ENCODE results near the gene NRDE2. TPM values are rescaled to one million over a fixed set of nuclear protein-coding genes. Genes with fewer than 3 reads are reported as not detected.
"Not testable (repeated sequence)": the region's sequence is repeated elsewhere in the genome, so short reads cannot be mapped to it uniquely, and the experiment has no call there.

The NRDE2 gene
- total RNA-seq, 1 experiment from 2014 or later: 19.2 TPM

- CTCF ChIA-PET: no interaction called here
- TF ChIP-seq, protein P1, sequence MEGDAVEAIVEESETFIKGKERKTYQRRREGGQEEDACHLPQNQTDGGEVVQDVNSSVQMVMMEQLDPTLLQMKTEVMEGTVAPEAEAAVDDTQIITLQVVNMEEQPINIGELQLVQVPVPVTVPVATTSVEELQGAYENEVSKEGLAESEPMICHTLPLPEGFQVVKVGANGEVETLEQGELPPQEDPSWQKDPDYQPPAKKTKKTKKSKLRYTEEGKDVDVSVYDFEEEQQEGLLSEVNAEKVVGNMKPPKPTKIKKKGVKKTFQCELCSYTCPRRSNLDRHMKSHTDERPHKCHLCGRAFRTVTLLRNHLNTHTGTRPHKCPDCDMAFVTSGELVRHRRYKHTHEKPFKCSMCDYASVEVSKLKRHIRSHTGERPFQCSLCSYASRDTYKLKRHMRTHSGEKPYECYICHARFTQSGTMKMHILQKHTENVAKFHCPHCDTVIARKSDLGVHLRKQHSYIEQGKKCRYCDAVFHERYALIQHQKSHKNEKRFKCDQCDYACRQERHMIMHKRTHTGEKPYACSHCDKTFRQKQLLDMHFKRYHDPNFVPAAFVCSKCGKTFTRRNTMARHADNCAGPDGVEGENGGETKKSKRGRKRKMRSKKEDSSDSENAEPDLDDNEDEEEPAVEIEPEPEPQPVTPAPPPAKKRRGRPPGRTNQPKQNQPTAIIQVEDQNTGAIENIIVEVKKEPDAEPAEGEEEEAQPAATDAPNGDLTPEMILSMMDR (IDR thresholded peaks at IDR 0.05; ENCODE audit: unreplicated experiment): no peak
Observed at GRCh38 chr14:90242444-90242843, 89.3 kb downstream of the NRDE2 start.

DNA sequence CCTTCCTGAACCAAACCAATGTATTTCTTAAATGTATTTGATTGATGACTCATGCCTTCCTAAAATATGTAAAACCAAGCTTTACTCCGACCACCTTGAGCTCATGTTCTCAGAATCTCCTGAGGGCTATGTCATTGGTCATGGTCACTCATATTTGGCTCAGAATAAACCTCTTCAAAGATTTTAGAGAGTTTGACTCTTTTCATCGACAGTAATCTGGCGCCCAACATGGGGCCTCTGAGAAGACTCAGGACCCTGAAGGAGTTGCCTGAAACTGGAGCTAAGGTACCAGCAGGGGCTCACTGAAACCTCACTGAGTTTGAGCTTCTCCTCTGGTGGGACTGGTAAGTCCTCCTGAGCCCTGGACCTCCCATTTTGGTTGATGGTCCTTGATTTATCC lies 92.6 kb downstream of the NRDE2 start:
- Mint-ChIP-seq H3K4me1 (ENCODE audit: low read depth, unreplicated experiment) (no peaks in the 10 kb centered on the region), H3K27ac (ENCODE audit: unreplicated experiment) (no peak overlapping the region), H3K4me3 (ENCODE audit: low read depth, unreplicated experiment) (no peak overlapping the region), H3K9me3 (ENCODE audit: low read depth, unreplicated experiment) (peaks cover 17% of the 10 kb centered on the region), H3K27me3 (ENCODE audit: unreplicated experiment) (peaks cover 17% of the 10 kb centered on the region), H3K36me3 (ENCODE audit: insufficient read depth, unreplicated experiment) (no peaks in the 10 kb centered on the region)
- CTCF ChIA-PET: no interaction called here
- peak; percentile 10 for DNase-seq
- intact Hi-C loops (cut with micrococcal nuclease; ENCODE audit: unreplicated experiment): no loop called here
- BruUV-seq (replicated peaks): no TSS peak
- TF ChIP-seq, protein P1 (IDR thresholded peaks at IDR 0.05; ENCODE audit: unreplicated experiment): no peak

More at GRCh38 chr14:90242444-90242843, 89.3 kb downstream of the NRDE2 start:
- Mint-ChIP-seq H3K4me3 (ENCODE audit: low read depth, unreplicated experiment) (no peak overlapping the region), H3K9me3 (ENCODE audit: low read depth, unreplicated experiment) (peaks cover 14% of the 10 kb centered on the region), H3K4me1 (ENCODE audit: low read depth, unreplicated experiment) (no peaks in the 10 kb centered on the region), H3K27me3 (ENCODE audit: unreplicated experiment) (peaks cover 7% of the 10 kb centered on the region), H3K27ac (ENCODE audit: unreplicated experiment) (no peak overlapping the region), H3K36me3 (ENCODE audit: insufficient read depth, unreplicated experiment) (no peaks in the 10 kb centered on the region)
- no TSS peak for BruUV-seq (replicated peaks)
- intact Hi-C loops (cut with micrococcal nuclease; ENCODE audit: unreplicated experiment): no loop called here
- DNase-seq: no peak

DNA sequence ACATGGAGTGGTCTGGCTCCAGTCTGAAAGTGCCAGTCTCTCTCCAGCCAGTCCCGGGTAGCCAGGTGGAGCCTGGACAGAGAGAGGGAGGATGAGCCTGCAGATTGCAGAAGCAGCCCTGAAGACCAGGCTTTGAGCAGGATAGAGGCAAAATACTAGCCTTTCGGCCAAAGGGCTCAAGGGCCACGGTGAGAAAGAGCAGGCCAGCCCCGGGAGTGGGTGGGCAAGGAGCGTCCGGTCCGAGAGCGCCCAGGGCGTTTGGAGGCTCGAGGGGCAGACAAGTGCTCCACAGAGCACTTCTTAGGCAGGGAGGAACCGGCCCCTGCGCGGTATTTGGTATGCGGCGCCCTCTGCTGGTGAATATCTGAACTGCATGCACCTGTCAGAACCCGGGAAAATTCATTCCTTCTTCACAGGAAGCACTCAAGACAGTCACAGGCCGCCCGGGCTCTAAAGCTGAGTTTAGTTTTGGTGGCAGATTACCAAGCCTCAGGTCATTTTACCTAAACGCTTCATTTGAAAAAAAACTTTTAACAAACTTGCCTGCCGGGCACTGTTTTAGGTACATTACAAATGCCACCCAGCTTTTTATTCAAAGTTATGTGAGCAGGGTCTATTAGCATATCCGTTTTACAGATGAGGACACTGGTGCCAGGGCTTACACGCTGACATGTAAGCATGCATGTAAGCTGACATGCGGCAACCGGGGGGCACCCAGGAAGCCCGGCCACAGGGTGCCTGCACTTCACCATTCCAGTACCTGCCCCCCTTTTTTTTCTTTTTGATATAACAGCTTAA lies 96.4 kb downstream of the NRDE2 start:
- TF ChIP-seq, protein P1 (IDR thresholded peaks at IDR 0.05; ENCODE audit: unreplicated experiment): peak; percentile 93
- no TSS peak for BruUV-seq (replicated peaks)
- intact Hi-C loops (cut with micrococcal nuclease; ENCODE audit: unreplicated experiment): loop anchor here (1.0 to 2.0 kb wide), 2 partner anchors 173 to 262 kb away; no protein-coding TSS in a partner anchor
- Mint-ChIP-seq H3K27me3 (ENCODE audit: unreplicated experiment) (peaks cover 48% of the 10 kb centered on the region), H3K27ac (ENCODE audit: unreplicated experiment) (no peak overlapping the region), H3K36me3 (ENCODE audit: insufficient read depth, unreplicated experiment) (no peaks in the 10 kb centered on the region), H3K4me1 (ENCODE audit: low read depth, unreplicated experiment) (no peaks in the 10 kb centered on the region), H3K4me3 (ENCODE audit: low read depth, unreplicated experiment) (peak overlapping the region; percentile 35), H3K9me3 (ENCODE audit: low read depth, unreplicated experiment) (peaks cover 13% of the 10 kb centered on the region)
- CTCF ChIA-PET: interaction anchor here (0.9 to 2.5 kb wide), 3 partner anchors 44 to 296 kb away, joined by 3 to 20 read pairs (median 4); no protein-coding TSS in a partner anchor
- DNase-seq: peak; percentile 80

DNA sequence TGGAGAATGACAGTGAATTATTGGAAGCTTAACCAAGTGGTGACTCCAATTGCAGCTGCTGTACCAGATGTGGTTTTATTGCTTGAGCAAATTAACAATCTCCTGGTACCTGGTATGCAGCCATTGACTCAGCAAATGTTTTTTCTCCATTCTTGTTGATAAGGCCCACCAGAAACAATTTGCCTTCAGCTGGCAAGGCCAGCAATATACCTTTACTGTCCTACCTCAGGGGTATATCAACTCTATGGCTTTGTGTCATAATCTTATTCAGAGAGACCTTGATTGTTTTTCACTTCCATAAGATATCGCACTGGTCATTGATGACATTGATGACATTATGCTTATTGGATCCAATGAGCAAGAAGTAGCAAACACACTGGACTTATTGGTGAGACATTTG lies 101.8 kb downstream of the NRDE2 start:
- CTCF ChIA-PET; H3K4me3 Mint-ChIP-seq (ENCODE audit: low read depth, unreplicated experiment); BruUV-seq (replicated peaks): not testable (repeated sequence)

DNA sequence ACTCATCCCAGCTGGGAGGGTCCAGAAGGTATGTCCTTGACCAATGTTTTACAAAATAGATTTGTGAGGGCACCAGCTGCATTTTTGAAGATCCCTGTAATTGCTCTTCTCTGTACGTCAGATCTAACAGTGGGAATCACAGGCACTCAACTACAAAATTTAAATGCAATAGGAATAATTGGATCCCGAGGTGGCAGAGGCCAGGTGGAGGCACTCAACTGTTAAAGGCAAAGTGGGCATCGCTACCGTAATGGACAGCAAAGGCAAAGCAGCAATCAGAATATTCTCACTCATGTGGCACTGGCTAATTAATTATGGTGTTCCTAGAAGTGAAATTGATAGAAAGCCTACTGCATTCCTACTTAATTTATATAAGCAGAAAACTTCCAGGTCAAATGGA lies 103.3 kb downstream of the NRDE2 start:
- TF ChIP-seq, protein P1 (IDR thresholded peaks at IDR 0.05; ENCODE audit: unreplicated experiment): no peak
- intact Hi-C loops (cut with micrococcal nuclease; ENCODE audit: unreplicated experiment): no loop called here
- CTCF ChIA-PET: no interaction called here
- DNase-seq: no peak
- peaks cover 63% of the 10 kb centered on the region for H3K27me3 Mint-ChIP-seq (ENCODE audit: unreplicated experiment)
- H3K4me3 Mint-ChIP-seq (ENCODE audit: low read depth, unreplicated experiment): no peak overlapping the region
- H3K9me3 Mint-ChIP-seq (ENCODE audit: low read depth, unreplicated experiment): no peaks in the 10 kb centered on the region
- H3K27ac Mint-ChIP-seq (ENCODE audit: unreplicated experiment): no peak overlapping the region
- BruUV-seq (replicated peaks): no TSS peak
- no peaks in the 10 kb centered on the region for H3K36me3 Mint-ChIP-seq (ENCODE audit: insufficient read depth, unreplicated experiment)
- H3K4me1 Mint-ChIP-seq (ENCODE audit: low read depth, unreplicated experiment): no peaks in the 10 kb centered on the region

More for the DNA sequence above, 101.8 kb downstream of the NRDE2 start:
- peaks cover 69% of the 10 kb centered on the region for H3K27me3 Mint-ChIP-seq (ENCODE audit: unreplicated experiment)
- H3K9me3 Mint-ChIP-seq (ENCODE audit: low read depth, unreplicated experiment); H3K4me1 Mint-ChIP-seq (ENCODE audit: low read depth, unreplicated experiment); intact Hi-C loops (cut with micrococcal nuclease; ENCODE audit: unreplicated experiment); H3K27ac Mint-ChIP-seq (ENCODE audit: unreplicated experiment); H3K36me3 Mint-ChIP-seq (ENCODE audit: insufficient read depth, unreplicated experiment); DNase-seq: not testable (repeated sequence)

All from Calu3 (cell line).